Erythroblast (primary cell): Measurements from ENCODE around the gene VENTX.

ENCODE experiments used
- GATA1 ChIP-seq: IDR thresholded peaks from 2 replicates; pipeline ENCODE4 v1.6.1; 2011; ENCODE audit warnings: low read depth, mild to moderate bottlenecking, control low read depth, low read length, moderate library complexity
- POLR2A ChIP-seq: IDR thresholded peaks from 2 replicates; pipeline ENCODE4 v1.6.1; 2011; ENCODE audit warnings: mild to moderate bottlenecking, low read length

DNA sequence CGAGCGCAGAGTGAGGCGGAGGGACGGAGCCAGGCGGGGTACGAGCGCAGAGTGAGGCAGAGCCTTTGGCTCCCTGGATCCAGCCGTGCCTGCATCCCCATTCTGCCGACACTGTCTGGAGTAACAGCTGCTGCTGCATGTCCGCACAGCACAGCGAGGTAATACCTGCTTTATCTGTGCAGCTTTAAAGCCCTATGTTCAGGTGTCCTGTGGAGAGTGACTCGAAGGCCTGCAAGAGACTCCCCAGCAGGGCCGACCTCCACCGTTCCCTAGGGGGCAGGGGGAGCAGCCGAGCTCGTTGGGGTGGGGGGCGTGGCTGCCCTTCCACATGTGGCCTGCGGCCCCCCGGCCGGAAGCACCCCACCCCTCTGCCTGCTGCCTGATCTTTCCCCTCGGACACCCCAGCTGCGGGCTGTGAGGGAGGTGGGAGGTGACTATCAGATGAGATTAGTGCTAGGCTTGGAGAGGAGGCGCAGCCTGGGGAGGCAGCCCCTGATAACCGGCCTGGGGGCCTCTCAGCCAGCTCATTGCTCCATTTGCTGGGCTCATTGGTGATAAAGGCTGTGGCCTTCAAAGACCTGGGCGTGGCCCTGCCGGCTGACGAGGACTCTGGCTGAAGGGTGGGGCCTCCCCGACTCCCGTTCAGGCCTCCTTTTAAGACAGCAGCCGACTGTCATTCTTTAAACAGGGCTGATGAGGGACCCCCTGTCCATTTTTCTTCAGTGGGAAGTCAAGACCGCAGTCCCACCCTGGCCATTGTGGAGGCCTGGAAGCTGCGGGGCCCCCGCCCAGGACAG, 8.0 kb downstream of the VENTX start:
- TF ChIP-seq POLR2A (peak; percentile 41), GATA1 (no peak)
